Neural cell (in vitro differentiated cells): ENCODE results near the gene MRPL19.

Experiments
- EP300 ChIP-seq: fragments of 450-650 bp; conservative IDR thresholded peaks from 2 replicates; pipeline ENCODE4 v1.6.1; 2014; ENCODE audit warnings: antibody characterized with exemption, mild to moderate bottlenecking, moderate library complexity; ENCODE audit not compliant: poor library complexity, severe bottlenecking
- EZH2 ChIP-seq: fragments of 200-600, 300-800 bp; shearing (Covaris generic), sonication (generic); IDR thresholded peaks from 2 replicates; pipeline ENCODE4 v1.6.1; 2014; ENCODE audit warnings: antibody characterized with exemption, low read length, borderline replicate concordance, mild to moderate bottlenecking; ENCODE audit not compliant: insufficient read depth, poor library complexity, severe bottlenecking
- MXI1 ChIP-seq: fragments of 450-650 bp; conservative IDR thresholded peaks from 2 replicates; pipeline ENCODE4 v1.6.1; 2014; ENCODE audit warnings: antibody characterized with exemption, mild to moderate bottlenecking; ENCODE audit not compliant: poor library complexity, severe bottlenecking
- RAD21 ChIP-seq: fragments of 450-650 bp; conservative IDR thresholded peaks from 2 replicates; pipeline ENCODE4 v1.6.1; 2014; ENCODE audit warnings: antibody characterized with exemption, mild to moderate bottlenecking, moderate library complexity
- REST ChIP-seq: IDR thresholded peaks from 2 replicates; pipeline ENCODE4 v1.6.1; 2012; ENCODE audit warnings: borderline replicate concordance
- SMC3 ChIP-seq: fragments of 450-650 bp; conservative IDR thresholded peaks from 2 replicates; pipeline ENCODE4 v1.6.1; 2014; ENCODE audit warnings: antibody characterized with exemption, mild to moderate bottlenecking, moderate library complexity; ENCODE audit not compliant: poor library complexity
- TAF1 ChIP-seq: IDR thresholded peaks from 2 replicates; pipeline ENCODE4 v1.6.1; 2012; ENCODE audit warnings: low read depth
- TF ChIP-seq, protein P1 (sequence below): fragments of 450-650 bp; IDR thresholded peaks from 2 replicates; pipeline ENCODE4 v1.5.1; 2014; ENCODE audit warnings: antibody characterized with exemption, mild to moderate bottlenecking, moderate library complexity; ENCODE audit not compliant: poor library complexity, severe bottlenecking

GRCh38 chr2:75645643-75646042 is 940 bp upstream of the MRPL19 start:
- TF ChIP-seq, protein P1, sequence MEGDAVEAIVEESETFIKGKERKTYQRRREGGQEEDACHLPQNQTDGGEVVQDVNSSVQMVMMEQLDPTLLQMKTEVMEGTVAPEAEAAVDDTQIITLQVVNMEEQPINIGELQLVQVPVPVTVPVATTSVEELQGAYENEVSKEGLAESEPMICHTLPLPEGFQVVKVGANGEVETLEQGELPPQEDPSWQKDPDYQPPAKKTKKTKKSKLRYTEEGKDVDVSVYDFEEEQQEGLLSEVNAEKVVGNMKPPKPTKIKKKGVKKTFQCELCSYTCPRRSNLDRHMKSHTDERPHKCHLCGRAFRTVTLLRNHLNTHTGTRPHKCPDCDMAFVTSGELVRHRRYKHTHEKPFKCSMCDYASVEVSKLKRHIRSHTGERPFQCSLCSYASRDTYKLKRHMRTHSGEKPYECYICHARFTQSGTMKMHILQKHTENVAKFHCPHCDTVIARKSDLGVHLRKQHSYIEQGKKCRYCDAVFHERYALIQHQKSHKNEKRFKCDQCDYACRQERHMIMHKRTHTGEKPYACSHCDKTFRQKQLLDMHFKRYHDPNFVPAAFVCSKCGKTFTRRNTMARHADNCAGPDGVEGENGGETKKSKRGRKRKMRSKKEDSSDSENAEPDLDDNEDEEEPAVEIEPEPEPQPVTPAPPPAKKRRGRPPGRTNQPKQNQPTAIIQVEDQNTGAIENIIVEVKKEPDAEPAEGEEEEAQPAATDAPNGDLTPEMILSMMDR: no peak
- no peak for TF ChIP-seq TAF1
- TF ChIP-seq MXI1: no peak
- TF ChIP-seq SMC3: no peak
- no peak for TF ChIP-seq RAD21
- TF ChIP-seq REST: no peak
- TF ChIP-seq EP300: no peak
- TF ChIP-seq EZH2: no peak
